GM12878 (cell line): ENCODE measurements around the gene LRIT3. TPM values are rescaled to one million over a fixed set of nuclear protein-coding genes. Genes with fewer than 3 reads are reported as not detected.

Experiments
- BMI1 ChIP-seq: fragments of 450-650 bp; IDR thresholded peaks from 2 replicates; pipeline ENCODE4 v1.6.1; 2016; ENCODE audit warnings: mild to moderate bottlenecking, moderate library complexity, borderline replicate concordance
- CBX5 ChIP-seq: sonication (generic); IDR thresholded peaks from 2 replicates; pipeline ENCODE4 v1.6.1; 2016; ENCODE audit warnings: low read depth, moderate library complexity, mild to moderate bottlenecking, inconsistent platforms
- FOXK2 ChIP-seq: fragments of 450-650 bp; IDR thresholded peaks from 2 replicates; pipeline ENCODE4 v1.6.1; 2017; ENCODE audit warnings: mild to moderate bottlenecking, moderate library complexity
- HSF1 ChIP-seq: fragments of 150-350 bp; IDR thresholded peaks from 2 replicates; pipeline ENCODE4 v1.6.1; 2014; ENCODE audit warnings: mild to moderate bottlenecking, low read depth, low read length
- MEF2A ChIP-seq: IDR thresholded peaks from 2 replicates; pipeline ENCODE4 v1.6.1; 2011; ENCODE audit warnings: low read depth, mild to moderate bottlenecking, low read length, moderate library complexity; ENCODE audit not compliant: insufficient read depth
- NBN ChIP-seq: fragments of 450-650 bp; IDR thresholded peaks from 2 replicates; pipeline ENCODE4 v1.6.1; 2016
- NFXL1 ChIP-seq: fragments of 450-650 bp; IDR thresholded peaks from 2 replicates; pipeline ENCODE4 v1.6.1; 2017; ENCODE audit warnings: antibody characterized with exemption, mild to moderate bottlenecking, borderline replicate concordance
- NRF1 ChIP-seq: conservative IDR thresholded peaks from 2 replicates; pipeline ENCODE4 v1.6.1; 2011; ENCODE audit warnings: mild to moderate bottlenecking, low read depth, low read length, improper control_type of control experiment
- PKNOX1 ChIP-seq: fragments of 450-650 bp; IDR thresholded peaks from 2 replicates; pipeline ENCODE4 v1.6.1; 2016; ENCODE audit warnings: mild to moderate bottlenecking
- REST ChIP-seq: IDR thresholded peaks from 2 replicates; pipeline ENCODE4 v1.6.1; 2012; ENCODE audit warnings: mild to moderate bottlenecking, low read depth, low read length
- RUNX3 ChIP-seq: IDR thresholded peaks from 2 replicates; pipeline ENCODE4 v1.6.1; 2012; ENCODE audit warnings: low read length, inconsistent platforms
- ZNF274 ChIP-seq: IDR thresholded peaks from one replicate; pipeline ENCODE4 v1.8.0; 2011; ENCODE audit not compliant: insufficient read length, insufficient read depth
- polyA plus RNA-seq, 11 experiments: library from polyadenylated mRNA; depleted of rRNA in 4 of 11; unstranded in 6 of 11; stranded (reverse) in 5 of 11; fragments of >200 nt; fragmentation: Nextera tagmentation in 4 of 11; fragmentation: Illumina TruSeq in 1 of 11; extraction: Ambion mirVana in 4 of 11; extraction: Trizol in 1 of 11; gene quantifications; 1 replicate in 1 of 11; 2 replicates in 10 of 11; pipeline versions ENCODE4 v1.2.1 to v1.2.3, GENCODE V29; 2011 to 2016; ENCODE audit warnings: inconsistent platforms in 2 of 11, missing spikeins in 2 of 11, low read depth in 1 of 11
- total RNA-seq, 4 experiments: library from RNA; depleted of rRNA in 3 of 4; stranded (reverse); fragments of >200 nt in 3 of 4; fragmentation: Illumina TruSeq in 1 of 4; extraction: Trizol in 1 of 4; gene quantifications; 2 replicates each; pipeline versions ENCODE4 v1.2.1 to v1.2.3, GENCODE V29; 2013 to 2021
- TF ChIP-seq, protein P1 (sequence below): fragments of 450-650 bp; conservative IDR thresholded peaks from 2 replicates; pipeline ENCODE4 v1.6.1; 2017; ENCODE audit warnings: mild to moderate bottlenecking, moderate library complexity
- TF ChIP-seq, protein P2 (sequence below): fragments of 450-650 bp; IDR thresholded peaks from 2 replicates; pipeline ENCODE4 v1.6.1; 2017; ENCODE audit warnings: mild to moderate bottlenecking
- TF ChIP-seq, protein P3 (sequence below): fragments of 450-650 bp; IDR thresholded peaks from 2 replicates; pipeline ENCODE4 v1.6.1; 2017; ENCODE audit warnings: antibody characterized with exemption, mild to moderate bottlenecking, moderate library complexity

The LRIT3 gene
- total and polyA plus RNA-seq, 10 of the 15 experiments (the other 5 are each of a cell fraction or from before 2014, with no cell fraction given): 0.04 to 0.20 (median 0.10) TPM; not detected in 6

GRCh38 chr4:109815151-109816081 lies 32.5 kb upstream of the LRIT3 start, which contains the start of gene GAR1 (continued):
- TF ChIP-seq, protein P1, sequence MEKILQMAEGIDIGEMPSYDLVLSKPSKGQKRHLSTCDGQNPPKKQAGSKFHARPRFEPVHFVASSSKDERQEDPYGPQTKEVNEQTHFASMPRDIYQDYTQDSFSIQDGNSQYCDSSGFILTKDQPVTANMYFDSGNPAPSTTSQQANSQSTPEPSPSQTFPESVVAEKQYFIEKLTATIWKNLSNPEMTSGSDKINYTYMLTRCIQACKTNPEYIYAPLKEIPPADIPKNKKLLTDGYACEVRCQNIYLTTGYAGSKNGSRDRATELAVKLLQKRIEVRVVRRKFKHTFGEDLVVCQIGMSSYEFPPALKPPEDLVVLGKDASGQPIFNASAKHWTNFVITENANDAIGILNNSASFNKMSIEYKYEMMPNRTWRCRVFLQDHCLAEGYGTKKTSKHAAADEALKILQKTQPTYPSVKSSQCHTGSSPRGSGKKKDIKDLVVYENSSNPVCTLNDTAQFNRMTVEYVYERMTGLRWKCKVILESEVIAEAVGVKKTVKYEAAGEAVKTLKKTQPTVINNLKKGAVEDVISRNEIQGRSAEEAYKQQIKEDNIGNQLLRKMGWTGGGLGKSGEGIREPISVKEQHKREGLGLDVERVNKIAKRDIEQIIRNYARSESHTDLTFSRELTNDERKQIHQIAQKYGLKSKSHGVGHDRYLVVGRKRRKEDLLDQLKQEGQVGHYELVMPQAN: peak; percentile 95
- no peak for TF ChIP-seq NRF1
- TF ChIP-seq REST: no peak
- peak; percentile 55 for TF ChIP-seq RUNX3
- peak; percentile 57; the same call in 1 of the 2 replicates for TF ChIP-seq BMI1
- TF ChIP-seq, protein P2, sequence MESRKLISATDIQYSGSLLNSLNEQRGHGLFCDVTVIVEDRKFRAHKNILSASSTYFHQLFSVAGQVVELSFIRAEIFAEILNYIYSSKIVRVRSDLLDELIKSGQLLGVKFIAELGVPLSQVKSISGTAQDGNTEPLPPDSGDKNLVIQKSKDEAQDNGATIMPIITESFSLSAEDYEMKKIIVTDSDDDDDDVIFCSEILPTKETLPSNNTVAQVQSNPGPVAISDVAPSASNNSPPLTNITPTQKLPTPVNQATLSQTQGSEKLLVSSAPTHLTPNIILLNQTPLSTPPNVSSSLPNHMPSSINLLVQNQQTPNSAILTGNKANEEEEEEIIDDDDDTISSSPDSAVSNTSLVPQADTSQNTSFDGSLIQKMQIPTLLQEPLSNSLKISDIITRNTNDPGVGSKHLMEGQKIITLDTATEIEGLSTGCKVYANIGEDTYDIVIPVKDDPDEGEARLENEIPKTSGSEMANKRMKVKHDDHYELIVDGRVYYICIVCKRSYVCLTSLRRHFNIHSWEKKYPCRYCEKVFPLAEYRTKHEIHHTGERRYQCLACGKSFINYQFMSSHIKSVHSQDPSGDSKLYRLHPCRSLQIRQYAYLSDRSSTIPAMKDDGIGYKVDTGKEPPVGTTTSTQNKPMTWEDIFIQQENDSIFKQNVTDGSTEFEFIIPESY: no peak
- peak; percentile 66; the same call in 1 of the 2 replicates for TF ChIP-seq FOXK2
- no peak for TF ChIP-seq MEF2A
- TF ChIP-seq PKNOX1: no peak
- TF ChIP-seq, protein P3, sequence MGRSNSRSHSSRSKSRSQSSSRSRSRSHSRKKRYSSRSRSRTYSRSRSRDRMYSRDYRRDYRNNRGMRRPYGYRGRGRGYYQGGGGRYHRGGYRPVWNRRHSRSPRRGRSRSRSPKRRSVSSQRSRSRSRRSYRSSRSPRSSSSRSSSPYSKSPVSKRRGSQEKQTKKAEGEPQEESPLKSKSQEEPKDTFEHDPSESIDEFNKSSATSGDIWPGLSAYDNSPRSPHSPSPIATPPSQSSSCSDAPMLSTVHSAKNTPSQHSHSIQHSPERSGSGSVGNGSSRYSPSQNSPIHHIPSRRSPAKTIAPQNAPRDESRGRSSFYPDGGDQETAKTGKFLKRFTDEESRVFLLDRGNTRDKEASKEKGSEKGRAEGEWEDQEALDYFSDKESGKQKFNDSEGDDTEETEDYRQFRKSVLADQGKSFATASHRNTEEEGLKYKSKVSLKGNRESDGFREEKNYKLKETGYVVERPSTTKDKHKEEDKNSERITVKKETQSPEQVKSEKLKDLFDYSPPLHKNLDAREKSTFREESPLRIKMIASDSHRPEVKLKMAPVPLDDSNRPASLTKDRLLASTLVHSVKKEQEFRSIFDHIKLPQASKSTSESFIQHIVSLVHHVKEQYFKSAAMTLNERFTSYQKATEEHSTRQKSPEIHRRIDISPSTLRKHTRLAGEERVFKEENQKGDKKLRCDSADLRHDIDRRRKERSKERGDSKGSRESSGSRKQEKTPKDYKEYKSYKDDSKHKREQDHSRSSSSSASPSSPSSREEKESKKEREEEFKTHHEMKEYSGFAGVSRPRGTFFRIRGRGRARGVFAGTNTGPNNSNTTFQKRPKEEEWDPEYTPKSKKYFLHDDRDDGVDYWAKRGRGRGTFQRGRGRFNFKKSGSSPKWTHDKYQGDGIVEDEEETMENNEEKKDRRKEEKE: no peak
- TF ChIP-seq NBN: peak; percentile 91
- TF ChIP-seq NFXL1: no peak
- TF ChIP-seq ZNF274: no peak
- TF ChIP-seq HSF1: no peak
- no peak for TF ChIP-seq CBX5
